ENCODE data around the gene SEH1L.

The SEH1L gene

GRCh38 chr18:13007248-13007560 lies 59.4 kb downstream of the SEH1L start:
- Mint-ChIP-seq H3K4me3 (no peak overlapping the region), H3K36me3 (ENCODE audit: insufficient read depth) (peaks cover 44% of the 10 kb centered on the region), H3K9me3 (no peaks in the 10 kb centered on the region), H3K27ac (ENCODE audit: low read depth) (peak overlapping the region; percentile 14), H3K27me3 (no peaks in the 10 kb centered on the region), H3K4me1 (peaks cover 16% of the 10 kb centered on the region)
- ATAC-seq (replicated peaks; ENCODE audit: extremely low read depth, poor library complexity, severe bottlenecking), result no peak
- DNase-seq (ENCODE audit: low spot score in 2 of 2), result no peak

DNA sequence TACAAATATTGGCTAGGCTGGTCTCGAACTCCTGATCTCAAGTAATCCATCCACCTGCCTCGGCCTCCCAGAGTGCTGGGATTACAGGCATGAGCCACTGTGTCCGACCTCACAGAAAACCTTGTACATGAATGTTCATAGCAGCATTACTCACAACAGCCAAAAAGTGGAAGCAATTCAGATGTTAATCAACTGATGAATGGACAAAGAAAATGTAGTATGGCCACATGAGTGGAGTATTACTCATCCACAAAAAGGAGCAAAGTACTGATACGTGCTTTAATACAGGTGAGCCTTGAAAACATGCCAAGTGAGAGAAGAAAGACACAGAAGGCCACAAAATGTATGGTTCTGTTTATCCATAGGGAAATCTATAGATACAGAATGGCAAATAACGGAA lies 63.9 kb downstream of the SEH1L start:
- Mint-ChIP-seq H3K4me1 (peaks cover 6% of the 10 kb centered on the region), H3K9me3 (no peaks in the 10 kb centered on the region), H3K27ac (ENCODE audit: low read depth) (no peak overlapping the region), H3K27me3 (no peaks in the 10 kb centered on the region), H3K4me3 (no peak overlapping the region), H3K36me3 (ENCODE audit: insufficient read depth) (peaks cover 59% of the 10 kb centered on the region)
- DNase-seq (ENCODE audit: low spot score in 2 of 2) (no peak), ATAC-seq (replicated peaks; ENCODE audit: extremely low read depth, poor library complexity, severe bottlenecking) (no peak)

GRCh38 chr18:13014232-13014631 lies 66.4 kb downstream of the SEH1L start:
- Mint-ChIP-seq H3K27ac (ENCODE audit: low read depth) (no peak overlapping the region), H3K9me3 (no peaks in the 10 kb centered on the region), H3K4me1 (no peaks in the 10 kb centered on the region), H3K4me3 (no peak overlapping the region), H3K36me3 (ENCODE audit: insufficient read depth) (peaks cover 55% of the 10 kb centered on the region), H3K27me3 (no peaks in the 10 kb centered on the region)
- ATAC-seq (replicated peaks; ENCODE audit: extremely low read depth, poor library complexity, severe bottlenecking) (no peak), DNase-seq (ENCODE audit: low spot score in 2 of 2) (no peak)

DNA sequence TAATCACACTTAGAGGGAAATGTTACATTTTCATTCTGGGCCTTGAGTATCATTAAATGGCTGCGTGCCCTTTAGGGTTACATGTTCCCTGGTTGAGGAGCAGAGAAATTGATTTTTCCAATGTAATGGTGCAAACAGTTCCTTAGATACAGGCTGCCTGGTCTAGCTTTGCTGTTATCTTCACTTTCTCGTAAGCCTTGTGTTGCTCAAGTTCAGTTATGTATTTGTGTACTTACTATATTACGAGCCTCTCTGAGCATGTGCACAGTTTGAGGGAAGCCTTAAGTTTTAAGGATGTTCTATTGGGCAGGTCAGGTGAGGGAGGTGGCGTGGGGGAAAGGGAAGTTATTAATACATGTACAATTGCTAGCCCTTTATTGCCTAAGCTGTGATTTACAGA lies 67.0 kb downstream of the SEH1L start:
- no peaks in the 10 kb centered on the region for H3K27me3 Mint-ChIP-seq
- H3K27ac Mint-ChIP-seq (ENCODE audit: low read depth), result no peak overlapping the region
- DNase-seq (ENCODE audit: low spot score in 2 of 2), result no peak
- H3K4me1 Mint-ChIP-seq, result peaks cover under 1% of the 10 kb centered on the region
- H3K36me3 Mint-ChIP-seq (ENCODE audit: insufficient read depth), result peaks cover 54% of the 10 kb centered on the region
- no peak for ATAC-seq (replicated peaks; ENCODE audit: extremely low read depth, poor library complexity, severe bottlenecking)
- H3K9me3 Mint-ChIP-seq, result no peaks in the 10 kb centered on the region
- H3K4me3 Mint-ChIP-seq, result no peak overlapping the region

GRCh38 chr18:13017247-13017875 lies 69.5 kb downstream of the SEH1L start:
- no peak overlapping the region for H3K4me3 Mint-ChIP-seq
- DNase-seq (ENCODE audit: low spot score in 2 of 2), result no peak
- no peak overlapping the region for H3K27ac Mint-ChIP-seq (ENCODE audit: low read depth)
- no peak for ATAC-seq (replicated peaks; ENCODE audit: extremely low read depth, poor library complexity, severe bottlenecking)
- H3K4me1 Mint-ChIP-seq, result peaks cover 12% of the 10 kb centered on the region
- H3K9me3 Mint-ChIP-seq, result no peaks in the 10 kb centered on the region
- no peaks in the 10 kb centered on the region for H3K27me3 Mint-ChIP-seq
- peaks cover 51% of the 10 kb centered on the region for H3K36me3 Mint-ChIP-seq (ENCODE audit: insufficient read depth)

DNA sequence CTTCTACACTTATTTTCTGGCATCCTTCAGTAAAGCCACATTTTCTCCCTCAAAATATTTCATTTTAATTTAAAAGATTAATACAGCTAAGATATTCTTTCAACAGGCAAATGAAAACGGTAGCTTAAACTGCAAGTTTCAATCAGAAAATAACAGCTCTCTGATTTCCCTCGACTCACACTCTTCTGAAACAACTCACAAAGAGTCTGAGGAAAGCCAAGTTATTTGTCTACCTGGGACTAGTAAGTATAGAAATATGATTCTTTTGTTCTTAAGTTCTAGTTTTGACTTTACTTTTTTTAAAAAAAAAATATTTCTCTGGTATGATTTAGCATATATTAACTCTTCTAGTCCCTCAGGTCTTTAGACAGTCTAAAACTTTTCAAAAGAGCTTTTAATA lies 70.6 kb downstream of the SEH1L start:
- ATAC-seq (replicated peaks; ENCODE audit: extremely low read depth, poor library complexity, severe bottlenecking) (no peak), DNase-seq (ENCODE audit: low spot score in 2 of 2) (no peak)
- Mint-ChIP-seq H3K27me3 (no peaks in the 10 kb centered on the region), H3K4me3 (no peak overlapping the region), H3K27ac (ENCODE audit: low read depth) (no peak overlapping the region), H3K4me1 (peaks cover 21% of the 10 kb centered on the region), H3K9me3 (no peaks in the 10 kb centered on the region), H3K36me3 (ENCODE audit: insufficient read depth) (peaks cover 46% of the 10 kb centered on the region)

DNA sequence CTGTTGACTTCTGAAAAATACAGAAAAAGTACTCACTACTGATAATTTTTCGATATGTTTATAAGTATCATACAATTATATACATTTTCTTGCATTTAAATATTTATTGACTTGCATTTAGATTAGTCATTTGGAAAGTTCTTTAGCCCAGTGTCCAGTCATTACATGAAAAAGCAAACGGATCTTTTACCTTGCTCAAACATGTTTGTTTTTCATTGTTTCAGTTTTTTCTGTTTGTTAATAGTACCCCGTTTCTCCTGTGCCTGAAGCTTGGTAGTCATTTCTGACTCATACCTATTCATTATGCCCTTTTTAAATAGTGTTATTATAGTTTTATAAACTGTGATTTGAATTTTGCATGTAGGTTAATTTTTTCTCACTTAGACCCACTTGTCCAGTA lies 71.5 kb downstream of the SEH1L start:
- Mint-ChIP-seq H3K9me3 (no peaks in the 10 kb centered on the region), H3K27me3 (no peaks in the 10 kb centered on the region), H3K27ac (ENCODE audit: low read depth) (no peak overlapping the region), H3K36me3 (ENCODE audit: insufficient read depth) (peaks cover 52% of the 10 kb centered on the region), H3K4me1 (peaks cover 28% of the 10 kb centered on the region), H3K4me3 (no peak overlapping the region)
- ATAC-seq (replicated peaks; ENCODE audit: extremely low read depth, poor library complexity, severe bottlenecking) (no peak), DNase-seq (ENCODE audit: low spot score in 2 of 2) (no peak)

DNA sequence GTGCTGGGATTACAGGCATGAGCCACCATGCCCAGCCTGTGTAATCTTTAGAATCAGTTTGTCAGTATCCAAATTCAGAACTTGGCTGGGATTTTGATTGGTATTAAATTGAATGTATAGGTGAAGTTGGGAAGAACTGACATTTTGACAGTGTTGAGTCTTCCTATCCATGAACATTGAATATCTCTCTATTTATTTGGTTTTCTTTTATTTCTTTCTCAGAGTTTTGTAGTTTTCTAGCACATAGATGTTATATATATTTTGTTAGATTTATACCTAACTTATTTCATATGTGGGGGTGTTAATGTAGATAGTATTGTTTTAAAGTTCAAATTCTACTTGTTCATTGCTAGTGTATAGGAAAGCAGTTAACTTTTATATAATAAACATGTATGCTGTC lies 74.8 kb downstream of the SEH1L start:
- Mint-ChIP-seq H3K4me3 (no peak overlapping the region), H3K27ac (ENCODE audit: low read depth) (no peak overlapping the region)
- no peak for DNase-seq (ENCODE audit: low spot score in 2 of 2)

DNA sequence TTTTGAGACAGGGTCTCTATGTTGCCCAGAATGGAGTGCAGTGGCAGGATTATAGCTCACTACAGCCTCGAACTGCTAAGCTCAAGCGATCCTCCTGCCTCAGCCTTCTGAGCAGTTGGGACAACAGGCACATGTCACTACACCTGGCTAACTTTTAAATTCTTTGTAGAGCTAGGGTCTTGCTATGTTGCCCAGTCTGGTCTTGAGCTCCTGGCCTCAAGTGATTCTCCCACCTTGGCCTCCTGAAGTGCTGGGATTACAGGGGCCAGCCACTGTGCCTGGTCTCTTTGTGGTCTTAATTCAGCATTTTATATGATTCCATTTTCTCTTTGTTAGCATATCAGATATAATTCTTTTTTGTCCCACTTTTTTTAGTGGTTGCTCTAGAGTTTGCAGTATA lies 77.4 kb downstream of the SEH1L start:
- Mint-ChIP-seq H3K27me3 (no peaks in the 10 kb centered on the region), H3K9me3 (no peaks in the 10 kb centered on the region), H3K27ac (ENCODE audit: low read depth) (no peak overlapping the region), H3K36me3 (ENCODE audit: insufficient read depth) (peaks cover 45% of the 10 kb centered on the region), H3K4me3 (no peak overlapping the region), H3K4me1 (peaks cover 35% of the 10 kb centered on the region)
- DNase-seq (ENCODE audit: low spot score in 2 of 2) (no peak), ATAC-seq (replicated peaks; ENCODE audit: extremely low read depth, poor library complexity, severe bottlenecking) (no peak)

More for the DNA sequence above, 74.8 kb downstream of the SEH1L start:
- peaks cover 52% of the 10 kb centered on the region for H3K36me3 Mint-ChIP-seq (ENCODE audit: insufficient read depth)
- H3K4me1 Mint-ChIP-seq, result peaks cover 39% of the 10 kb centered on the region
- no peak for ATAC-seq (replicated peaks; ENCODE audit: extremely low read depth, poor library complexity, severe bottlenecking)
- no peaks in the 10 kb centered on the region for H3K27me3 Mint-ChIP-seq
- no peaks in the 10 kb centered on the region for H3K9me3 Mint-ChIP-seq

- ATAC-seq (replicated peaks; ENCODE audit: extremely low read depth, poor library complexity, severe bottlenecking), result no peak
- peak overlapping the region; percentile 86 for H3K27ac Mint-ChIP-seq (ENCODE audit: low read depth)
Measured at GRCh38 chr18:13026583-13027270, 78.9 kb downstream of the SEH1L start.

GRCh38 chr18:13028869-13029268 lies 81.1 kb downstream of the SEH1L start:
- Mint-ChIP-seq H3K4me3 (no peak overlapping the region), H3K4me1 (peaks cover 26% of the 10 kb centered on the region), H3K27me3 (no peaks in the 10 kb centered on the region), H3K36me3 (ENCODE audit: insufficient read depth) (peaks cover 46% of the 10 kb centered on the region), H3K27ac (ENCODE audit: low read depth) (no peak overlapping the region), H3K9me3 (no peaks in the 10 kb centered on the region)
- DNase-seq (ENCODE audit: low spot score in 2 of 2), result no peak
- no peak for ATAC-seq (replicated peaks; ENCODE audit: extremely low read depth, poor library complexity, severe bottlenecking)

More at GRCh38 chr18:13026583-13027270, 78.9 kb downstream of the SEH1L start:
- H3K4me1 Mint-ChIP-seq, result peaks cover 34% of the 10 kb centered on the region
- no peaks in the 10 kb centered on the region for H3K9me3 Mint-ChIP-seq
- no peak for DNase-seq (ENCODE audit: low spot score in 2 of 2)
- H3K27me3 Mint-ChIP-seq, result no peaks in the 10 kb centered on the region
- H3K4me3 Mint-ChIP-seq, result no peak overlapping the region
- H3K36me3 Mint-ChIP-seq (ENCODE audit: insufficient read depth), result peaks cover 46% of the 10 kb centered on the region

GRCh38 chr18:13032173-13032572 lies 84.4 kb downstream of the SEH1L start:
- Mint-ChIP-seq H3K4me3 (no peak overlapping the region), H3K4me1 (peaks cover 16% of the 10 kb centered on the region), H3K9me3 (no peaks in the 10 kb centered on the region), H3K27ac (ENCODE audit: low read depth) (peak overlapping the region; percentile 30), H3K27me3 (no peaks in the 10 kb centered on the region), H3K36me3 (ENCODE audit: insufficient read depth) (peaks cover 44% of the 10 kb centered on the region)
- DNase-seq (ENCODE audit: low spot score in 2 of 2) (no peak), ATAC-seq (replicated peaks; ENCODE audit: extremely low read depth, poor library complexity, severe bottlenecking) (peak; percentile 32)

DNA sequence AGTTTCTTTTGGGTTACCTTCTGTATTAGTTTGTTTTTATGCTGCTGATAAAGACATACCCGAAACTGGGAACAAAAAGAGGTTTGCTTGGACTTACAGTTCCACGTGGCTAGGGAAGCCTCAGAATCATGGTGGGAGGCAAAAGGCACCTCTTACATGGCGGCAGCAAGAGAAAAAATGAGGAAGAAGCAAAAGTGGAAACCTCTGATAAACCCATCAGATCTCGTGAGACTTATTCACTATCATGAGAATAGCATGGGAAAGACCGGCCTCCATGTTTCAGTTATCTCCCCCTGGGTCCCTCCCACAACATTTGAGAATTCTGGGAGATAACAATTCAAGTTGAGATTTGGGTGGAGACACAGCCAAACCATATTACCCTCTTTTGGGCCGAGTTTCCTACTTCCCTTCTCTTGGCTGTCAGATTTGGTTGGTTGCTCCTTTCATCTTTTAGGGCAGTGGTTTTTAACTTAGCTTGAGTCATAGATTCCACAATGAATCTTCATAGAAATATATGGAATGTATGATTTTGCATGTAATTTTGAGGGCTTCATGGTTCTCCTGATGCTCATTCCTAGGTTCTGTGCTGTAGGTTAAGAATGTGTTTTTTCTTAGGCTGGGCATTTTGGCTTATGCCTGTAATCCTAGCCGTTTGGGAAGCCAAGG lies 87.6 kb downstream of the SEH1L start:
- ATAC-seq (replicated peaks; ENCODE audit: extremely low read depth, poor library complexity, severe bottlenecking) (no peak), DNase-seq (ENCODE audit: low spot score in 2 of 2) (no peak)
- Mint-ChIP-seq H3K27ac (ENCODE audit: low read depth) (no peak overlapping the region), H3K4me3 (no peak overlapping the region), H3K27me3 (no peaks in the 10 kb centered on the region), H3K9me3 (no peaks in the 10 kb centered on the region), H3K36me3 (ENCODE audit: insufficient read depth) (peaks cover 43% of the 10 kb centered on the region), H3K4me1 (peaks cover 30% of the 10 kb centered on the region)

All from central memory CD8-positive, alpha-beta T cell (primary cell).